Esophagus muscularis mucosa (tissue), 4 donors: ENCODE data around the gene KCNJ9. TPM values are rescaled to one million over a fixed set of nuclear protein-coding genes. Genes with fewer than 3 reads are reported as not detected.

Experiments used
- DNase-seq: peaks from one replicate; pipeline ENCODE4 v3.0.0-alpha.2; 2017; ENCODE audit errors: extremely low spot score
- H3K27ac ChIP-seq, 4 donors: fragments of 200-600 bp; sonication (generic); replicated peaks in 1 of 4; 1 replicate in 3 of 4; 2 replicates in 1 of 4; pipeline ENCODE4 v1.5.1; 2016 to 2019; ENCODE audit warnings: mild to moderate bottlenecking in 1 of 4
- H3K27me3 ChIP-seq, 4 donors: fragments of 200-600 bp; sonication (generic); one replicate each; pipeline versions ENCODE4 v1.5.1 to v1.6.0; 2016 to 2019
- H3K36me3 ChIP-seq, 4 donors: fragments of 200-600 bp; sonication (generic); one replicate each; pipeline ENCODE4 v1.5.1; 2016 to 2019
- H3K4me1 ChIP-seq, 4 donors: fragments of 200-600 bp; sonication (generic); one replicate each; pipeline ENCODE4 v1.5.1; 2016 to 2019
- H3K4me3 ChIP-seq, 4 donors: fragments of 200-600 bp; sonication (generic); 1 replicate in 2 of 4; 2 replicates in 2 of 4; pipeline ENCODE4 v1.5.1; 2016 to 2019; ENCODE audit warnings: mild to moderate bottlenecking in 4 of 4, moderate library complexity in 1 of 4
- H3K9me3 ChIP-seq, 4 donors: fragments of 200-600 bp; sonication (generic); 1 replicate in 3 of 4; 2 replicates in 1 of 4; pipeline ENCODE4 v1.5.1; 2016 to 2019
- EP300 ChIP-seq: sonication (generic); formaldehyde crosslinking; IDR thresholded peaks from one replicate; pipeline ENCODE4 v1.6.1; 2017; ENCODE audit warnings: antibody characterized with exemption
- POLR2A ChIP-seq: fragments of 450-650 bp; IDR thresholded peaks from one replicate; pipeline ENCODE4 v1.6.1; 2017; ENCODE audit warnings: antibody characterized with exemption, moderate library complexity, mild to moderate bottlenecking, low read depth
- POLR2AphosphoS5 ChIP-seq, 2 donors: sonication (generic); formaldehyde crosslinking; IDR thresholded peaks; one replicate each; pipeline ENCODE4 v1.6.1; 2017; ENCODE audit warnings: antibody characterized with exemption in 2 of 2
- WGBS: methylation state at CpG from one replicate; pipeline ENCODE4 v1.1.5; 2018; 5-methylcytosine and 5-hydroxymethylcytosine counted together
- intact Hi-C: fragments of 100-400 bp; cut with DNase I; formaldehyde crosslinking; loops from one replicate; pipeline ENCODE4 v1.15.1; 2023
- total RNA-seq, 4 donors: library from RNA; depleted of rRNA; stranded (reverse); fragments of >200 nt; gene quantifications; one replicate each; pipeline versions ENCODE4 v1.1.0 to v1.2.1, GENCODE V29; 2016
- TF ChIP-seq, protein P1 (sequence below), 3 experiments: fragments of 200-600 bp in 2 of 3; fragments of 450-650 bp in 1 of 3; sonication (generic) in 2 of 3; IDR thresholded peaks; one replicate each; pipeline ENCODE4 v1.5.1; 2017 to 2019; ENCODE audit warnings: antibody characterized with exemption in 3 of 3, mild to moderate bottlenecking in 2 of 3, moderate library complexity in 1 of 3

KCNJ9 gene
- total RNA-seq, 4 donors from 2014 or later = not detected

DNA sequence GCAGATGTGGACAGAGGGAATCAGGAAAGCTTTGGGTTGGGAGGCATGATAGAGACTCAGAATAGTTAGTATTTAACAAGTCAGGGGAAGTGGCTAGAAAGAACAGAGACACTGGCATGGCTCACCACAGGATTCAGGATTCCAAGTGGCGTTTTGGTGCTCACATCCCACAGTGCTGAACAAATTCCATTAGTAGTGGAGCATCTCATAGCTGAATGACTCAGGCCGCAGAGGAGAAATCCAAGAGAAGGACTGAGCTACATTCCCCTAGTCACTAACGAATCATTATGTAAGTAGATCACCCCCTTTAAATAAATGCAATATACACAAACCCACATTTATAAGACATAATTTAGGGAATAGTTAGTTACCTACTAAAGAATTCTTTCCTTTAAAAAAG is 5.0 kb upstream of the KCNJ9 start:
- no peaks in the 10 kb centered on the region for H3K9me3 ChIP-seq
- intact Hi-C loops = no loop called here
- no peak overlapping the region for H3K27ac ChIP-seq
- H3K4me3 ChIP-seq = no peak overlapping the region
- no peaks in the 10 kb centered on the region for H3K4me1 ChIP-seq
- 88% methylated on average over 3 of the region's 3 CpGs for WGBS
- DNase-seq = no peak
- H3K27me3 ChIP-seq = peaks cover 0 to 46% (median 17%) of the 10 kb centered on the region in 4 donors
- no peaks in the 10 kb centered on the region for H3K36me3 ChIP-seq
- TF ChIP-seq POLR2AphosphoS5 (IDR thresholded peaks at IDR 0.05) = no peak
- TF ChIP-seq, protein P1, sequence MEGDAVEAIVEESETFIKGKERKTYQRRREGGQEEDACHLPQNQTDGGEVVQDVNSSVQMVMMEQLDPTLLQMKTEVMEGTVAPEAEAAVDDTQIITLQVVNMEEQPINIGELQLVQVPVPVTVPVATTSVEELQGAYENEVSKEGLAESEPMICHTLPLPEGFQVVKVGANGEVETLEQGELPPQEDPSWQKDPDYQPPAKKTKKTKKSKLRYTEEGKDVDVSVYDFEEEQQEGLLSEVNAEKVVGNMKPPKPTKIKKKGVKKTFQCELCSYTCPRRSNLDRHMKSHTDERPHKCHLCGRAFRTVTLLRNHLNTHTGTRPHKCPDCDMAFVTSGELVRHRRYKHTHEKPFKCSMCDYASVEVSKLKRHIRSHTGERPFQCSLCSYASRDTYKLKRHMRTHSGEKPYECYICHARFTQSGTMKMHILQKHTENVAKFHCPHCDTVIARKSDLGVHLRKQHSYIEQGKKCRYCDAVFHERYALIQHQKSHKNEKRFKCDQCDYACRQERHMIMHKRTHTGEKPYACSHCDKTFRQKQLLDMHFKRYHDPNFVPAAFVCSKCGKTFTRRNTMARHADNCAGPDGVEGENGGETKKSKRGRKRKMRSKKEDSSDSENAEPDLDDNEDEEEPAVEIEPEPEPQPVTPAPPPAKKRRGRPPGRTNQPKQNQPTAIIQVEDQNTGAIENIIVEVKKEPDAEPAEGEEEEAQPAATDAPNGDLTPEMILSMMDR (IDR thresholded peaks at IDR 0.05) = no peak
- TF ChIP-seq POLR2A = no peak

DNA sequence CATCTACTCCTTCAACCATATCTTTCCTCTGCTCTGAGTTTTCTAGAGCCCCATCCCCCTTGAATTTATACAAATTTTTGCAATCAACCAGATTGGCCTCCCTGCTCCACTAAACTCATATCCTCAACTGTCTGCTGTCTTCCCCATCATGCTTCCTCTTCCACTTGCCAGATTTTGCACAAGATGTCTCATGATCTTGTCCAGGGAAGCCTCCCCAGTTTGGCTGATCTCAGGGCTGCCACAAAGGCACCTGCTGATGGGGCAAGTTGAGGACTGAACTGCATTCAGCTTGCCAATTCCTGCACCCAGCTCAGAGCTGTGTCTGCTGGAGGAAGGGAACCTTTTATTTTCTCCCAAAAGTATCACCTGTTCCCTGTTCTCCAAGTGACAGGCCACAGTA is 3.9 kb upstream of the KCNJ9 start:
- Histone ChIP-seq H3K27me3 (peaks cover 0 to 47% (median 23%) of the 10 kb centered on the region in 4 donors), H3K27ac (no peak overlapping the region), H3K36me3 (no peaks in the 10 kb centered on the region), H3K9me3 (no peaks in the 10 kb centered on the region), H3K4me3 (no peak overlapping the region), H3K4me1 (no peaks in the 10 kb centered on the region)
- TF ChIP-seq POLR2AphosphoS5 (IDR thresholded peaks at IDR 0.05) = no peak
- no peak for TF ChIP-seq POLR2A
- TF ChIP-seq, protein P1 (IDR thresholded peaks at IDR 0.05) = no peak
- no peak for TF ChIP-seq EP300
- no peak for DNase-seq
- intact Hi-C loops = no loop called here

DNA sequence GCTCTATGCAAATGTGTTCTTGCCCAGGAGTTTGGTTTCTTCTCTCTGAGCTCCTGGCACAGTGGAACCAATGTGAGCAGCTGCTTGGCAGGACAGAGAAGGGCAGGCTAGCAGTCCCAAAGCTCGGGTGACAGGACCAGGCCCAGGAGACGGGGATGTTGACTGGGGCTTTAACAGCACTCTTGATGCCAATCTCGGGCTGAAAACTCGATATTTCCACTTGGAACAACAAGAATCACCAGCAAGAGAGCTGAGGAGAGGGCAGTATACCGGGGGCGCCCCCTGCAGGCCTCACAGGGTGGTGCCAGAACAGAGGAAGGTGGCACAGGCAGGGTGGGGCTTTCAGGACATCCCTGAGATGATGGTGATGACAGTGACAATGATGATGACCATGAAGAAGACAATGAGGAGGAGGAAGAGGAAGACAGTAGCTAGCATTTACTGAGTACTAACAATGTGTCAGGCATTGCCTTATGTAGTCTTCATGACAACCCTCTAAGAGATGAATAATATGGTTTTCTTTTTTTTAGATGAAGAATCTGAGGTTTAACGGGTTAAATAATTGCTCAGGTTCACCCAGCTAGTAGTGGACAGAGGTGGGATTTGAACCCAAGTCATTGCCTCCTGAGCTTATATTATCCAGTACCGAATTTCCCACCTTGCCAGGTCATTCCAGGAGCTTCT is 2.7 kb upstream of the KCNJ9 start:
- TF ChIP-seq EP300 = no peak
- no peak for TF ChIP-seq POLR2AphosphoS5 (IDR thresholded peaks at IDR 0.05)
- TF ChIP-seq, protein P1 (IDR thresholded peaks at IDR 0.05) = peak; percentile 40 to 55 (median 46)
- TF ChIP-seq POLR2A = no peak
- no peak for DNase-seq
- Histone ChIP-seq H3K27ac (no peak overlapping the region), H3K4me1 (peaks cover 1 to 4% (median 4%) of the 10 kb centered on the region in 4 donors), H3K4me3 (no peak overlapping the region), H3K27me3 (peaks cover 0 to 58% (median 30%) of the 10 kb centered on the region in 4 donors), H3K36me3 (no peaks in the 10 kb centered on the region), H3K9me3 (no peaks in the 10 kb centered on the region)
- intact Hi-C loops = no loop called here
- WGBS = 21% methylated on average over 8 of the region's 8 CpGs

DNA sequence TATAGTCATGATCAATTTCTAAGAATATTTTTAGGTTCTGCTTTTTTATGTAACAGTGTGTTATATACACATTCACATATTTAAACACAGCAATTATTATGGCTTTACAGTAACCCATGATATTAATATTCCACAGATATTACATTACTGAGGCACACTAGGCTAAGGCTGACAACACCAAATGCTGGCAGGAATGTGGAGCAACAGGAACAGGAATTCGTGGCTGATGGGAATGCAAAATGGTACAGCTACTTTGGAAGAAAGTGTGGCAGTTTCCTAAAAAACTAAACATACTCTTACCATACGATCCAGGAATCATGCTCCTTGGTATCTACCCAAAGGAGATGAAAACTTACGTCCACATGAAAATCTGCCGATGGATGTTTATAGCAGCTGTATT is 1.9 kb upstream of the KCNJ9 start:
- no peak for TF ChIP-seq POLR2A
- TF ChIP-seq, protein P1 (IDR thresholded peaks at IDR 0.05) = no peak
- intact Hi-C loops = no loop called here
- Histone ChIP-seq H3K9me3 (no peaks in the 10 kb centered on the region), H3K36me3 (no peaks in the 10 kb centered on the region), H3K4me3 (no peak overlapping the region), H3K4me1 (peaks cover 7 to 12% (median 11%) of the 10 kb centered on the region in 4 donors), H3K27me3 (peaks cover 0 to 64% (median 31%) of the 10 kb centered on the region in 4 donors), H3K27ac (no peak overlapping the region)
- 67% methylated on average over 4 of the region's 4 CpGs for WGBS
- DNase-seq = no peak
